HEK293T (cell line): ENCODE results near the gene HSPE1.

ENCODE experiments used
- BHLHE40 ChIP-seq: fragments of 450-650 bp; IDR thresholded peaks from 2 replicates; pipeline ENCODE4 v1.6.1; 2016; ENCODE audit warnings: mild to moderate bottlenecking, moderate library complexity, borderline replicate concordance
- FOXA1 ChIP-seq: fragments of 450-650 bp; IDR thresholded peaks from 2 replicates; pipeline ENCODE4 v1.6.1; 2016; ENCODE audit warnings: mild to moderate bottlenecking
- HDGF ChIP-seq: fragments of 450-650 bp; IDR thresholded peaks from 2 replicates; pipeline ENCODE4 v1.6.1; 2017; ENCODE audit warnings: antibody characterized with exemption, borderline replicate concordance
- L3MBTL2 ChIP-seq: fragments of 450-650 bp; conservative IDR thresholded peaks from 2 replicates; pipeline ENCODE4 v1.6.1; 2016; ENCODE audit warnings: mild to moderate bottlenecking

DNA sequence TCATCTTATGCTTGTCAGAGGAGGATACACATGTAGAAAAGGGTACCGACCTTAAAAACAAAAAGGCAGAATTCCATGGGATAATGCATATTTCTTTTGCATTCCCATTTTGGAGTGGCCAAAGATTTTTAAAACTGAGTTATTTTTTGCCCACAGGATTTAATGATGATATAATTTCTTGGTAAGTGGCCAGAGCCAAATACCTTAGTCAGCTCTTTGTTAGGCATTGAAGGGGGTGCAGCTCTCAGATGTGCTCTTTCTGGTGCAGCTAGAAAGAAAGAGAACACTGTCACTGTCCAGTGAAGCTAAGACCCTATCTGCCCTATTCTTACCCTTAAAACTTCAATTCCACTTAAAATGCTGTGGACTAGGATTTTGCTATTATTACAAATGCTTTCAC lies 36.0 kb upstream of the HSPE1 start:
- TF ChIP-seq HDGF (no peak), BHLHE40 (no peak), L3MBTL2 (no peak), FOXA1 (no peak)
